LoVo (cell line): ENCODE measurements around the gene NTN1.
"Not testable (repeated sequence)": the region's sequence is repeated elsewhere in the genome, so short reads cannot be mapped to it uniquely, and the experiment has no call there.

Source experiments
- DNase-seq: peaks from one replicate; pipeline ENCODE4 v3.0.0-alpha.2; 2016; ENCODE audit warnings: low spot score

The NTN1 gene

GRCh38 chr17:9124554-9124935 lies 103.2 kb downstream of the NTN1 start:
- DNase-seq = no peak

- no peak for DNase-seq
These were observed 104.4 kb downstream of the NTN1 start for GRCh38 chr17:9125722-9126121.

- DNase-seq = no peak
These were observed 106.0 kb downstream of the NTN1 start for GRCh38 chr17:9127340-9127739.

- no peak for DNase-seq
These were observed 110.1 kb downstream of the NTN1 start for GRCh38 chr17:9131371-9131770.

GRCh38 chr17:9132291-9132690 lies 111.0 kb downstream of the NTN1 start:
- no peak for DNase-seq

- DNase-seq = no peak
These were observed 111.8 kb downstream of the NTN1 start for GRCh38 chr17:9132944-9133610.

- DNase-seq = no peak
These were observed 116.9 kb downstream of the NTN1 start for GRCh38 chr17:9138161-9138717.

- no peak for DNase-seq
These were observed 118.4 kb downstream of the NTN1 start for GRCh38 chr17:9139695-9140094.

GRCh38 chr17:9140550-9141424 lies 119.5 kb downstream of the NTN1 start:
- DNase-seq = no peak

- no peak for DNase-seq
These were observed 120.1 kb downstream of the NTN1 start for GRCh38 chr17:9141425-9141753.

- no peak for DNase-seq
These were observed 121.6 kb downstream of the NTN1 start for GRCh38 chr17:9142772-9143494.

- no peak for DNase-seq
These were observed 123.4 kb downstream of the NTN1 start for GRCh38 chr17:9144502-9145249.

GRCh38 chr17:9146064-9146463 lies 124.8 kb downstream of the NTN1 start:
- DNase-seq = no peak

- no peak for DNase-seq
These were observed 127.7 kb downstream of the NTN1 start for GRCh38 chr17:9148905-9149525.

- no peak for DNase-seq
These were observed 129.3 kb downstream of the NTN1 start for GRCh38 chr17:9150446-9151090.

GRCh38 chr17:9151091-9151490 lies 129.8 kb downstream of the NTN1 start:
- no peak for DNase-seq

GRCh38 chr17:9151740-9152139 lies 130.4 kb downstream of the NTN1 start:
- not testable (repeated sequence) for DNase-seq

GRCh38 chr17:9158544-9159452 lies 137.5 kb downstream of the NTN1 start:
- DNase-seq = no peak

GRCh38 chr17:9162275-9162985 lies 141.1 kb downstream of the NTN1 start:
- no peak for DNase-seq
